HepG2 (cell line): Measurements from ENCODE around the gene VAMP8. TPM values are rescaled to one million over a fixed set of nuclear protein-coding genes. Genes with fewer than 3 reads are reported as not detected.

ENCODE experiments used
- CREB1 ChIP-seq, 2 experiments: fragments of 450-650 bp in 1 of 2; IDR thresholded peaks; 2 replicates each; pipeline ENCODE4 v1.6.1; 2016 to 2017; ENCODE audit warnings: control low read depth in 1 of 2, mild to moderate bottlenecking in 1 of 2, missing compliant biosample characterization in 1 of 2, missing genetic modification characterization in 1 of 2
- KDM3A ChIP-seq: IDR thresholded peaks from 2 replicates; pipeline ENCODE4 v1.6.1; 2018; ENCODE audit warnings: low read depth, missing compliant biosample characterization
- KMT2A ChIP-seq: sonication (generic); formaldehyde crosslinking; IDR thresholded peaks from 2 replicates; pipeline ENCODE4 v1.4.0; 2020; ENCODE audit warnings: missing genetic modification reagents
- MEF2D ChIP-seq: sonication (generic); formaldehyde crosslinking; IDR thresholded peaks from 2 replicates; pipeline ENCODE4 v1.5.1; 2020; ENCODE audit warnings: mild to moderate bottlenecking, missing genetic modification reagents
- PATZ1 ChIP-seq: sonication (generic); formaldehyde crosslinking; IDR thresholded peaks from 2 replicates; pipeline ENCODE4 v1.4.0; 2020; ENCODE audit warnings: missing genetic modification reagents
- RELA ChIP-seq: sonication (generic); formaldehyde crosslinking; IDR thresholded peaks from 2 replicates; pipeline ENCODE4 v1.4.0; 2020; ENCODE audit warnings: missing genetic modification reagents
- RORA ChIP-seq: sonication (generic); formaldehyde crosslinking; IDR thresholded peaks from 2 replicates; pipeline ENCODE4 v1.5.0; 2020; ENCODE audit warnings: mild to moderate bottlenecking, missing genetic modification reagents, moderate library complexity
- SMYD3 ChIP-seq: sonication (generic); formaldehyde crosslinking; IDR thresholded peaks from 2 replicates; pipeline ENCODE4 v1.8.1; 2023; ENCODE audit warnings: mild to moderate bottlenecking, missing genetic modification reagents
- ZBTB43 ChIP-seq: sonication (generic); formaldehyde crosslinking; conservative IDR thresholded peaks from 2 replicates; pipeline ENCODE4 v1.4.0; 2020; ENCODE audit warnings: missing genetic modification reagents
- ZNF264 ChIP-seq: sonication (generic); formaldehyde crosslinking; IDR thresholded peaks from 2 replicates; pipeline ENCODE4 v1.4.0; 2020; ENCODE audit warnings: missing genetic modification reagents
- ZNF496 ChIP-seq: sonication (generic); formaldehyde crosslinking; IDR thresholded peaks from 2 replicates; pipeline ENCODE4 v1.8.1; 2023; ENCODE audit warnings: mild to moderate bottlenecking, moderate library complexity, missing genetic modification reagents; ENCODE audit not compliant: insufficient replicate concordance
- ZNF569 ChIP-seq: sonication (generic); formaldehyde crosslinking; IDR thresholded peaks from 2 replicates; pipeline ENCODE4 v1.5.0; 2020; ENCODE audit warnings: mild to moderate bottlenecking, missing genetic modification reagents, moderate library complexity, borderline replicate concordance
- polyA plus RNA-seq, 8 experiments: library from polyadenylated mRNA; depleted of rRNA in 3 of 8; stranded (reverse) in 7 of 8; unstranded in 1 of 8; fragments of >200 nt; fragmentation: Illumina TruSeq in 4 of 8; extraction: Trizol in 4 of 8; gene quantifications; 2 replicates each; pipeline versions ENCODE4 v1.2.1 to v1.2.3, GENCODE V29; 2011 to 2016; ENCODE audit warnings: low read depth in 4 of 8, missing spikeins in 1 of 8, mixed read lengths in 1 of 8; ENCODE audit not compliant: insufficient read depth in 1 of 8
- total RNA-seq, 5 experiments: library from RNA; depleted of rRNA; stranded (reverse); fragments of >200 nt; fragmentation: Illumina TruSeq; extraction: Trizol; gene quantifications; 2 replicates each; pipeline ENCODE4 v1.2.3, GENCODE V29; 2016; ENCODE audit warnings: low read depth in 1 of 5
- TF ChIP-seq, protein P1 (sequence below): IDR thresholded peaks from 2 replicates; pipeline ENCODE4 v1.6.1; 2016; ENCODE audit warnings: low read depth, borderline replicate concordance
- TF ChIP-seq, protein P2 (sequence below): sonication (generic); IDR thresholded peaks from 2 replicates; pipeline ENCODE4 v1.6.1; 2016; ENCODE audit warnings: low read depth, borderline replicate concordance
- TF ChIP-seq, protein P3 (sequence below): sonication (generic); formaldehyde crosslinking; IDR thresholded peaks from 2 replicates; pipeline ENCODE4 v1.5.1; 2020; ENCODE audit warnings: missing genetic modification reagents, mild to moderate bottlenecking, borderline replicate concordance

The VAMP8 gene
- total and polyA plus RNA-seq, 2 of the 13 experiments (the other 11 are each of a cell fraction or from before 2014, with no cell fraction given) = 83.3 to 157 TPM

DNA sequence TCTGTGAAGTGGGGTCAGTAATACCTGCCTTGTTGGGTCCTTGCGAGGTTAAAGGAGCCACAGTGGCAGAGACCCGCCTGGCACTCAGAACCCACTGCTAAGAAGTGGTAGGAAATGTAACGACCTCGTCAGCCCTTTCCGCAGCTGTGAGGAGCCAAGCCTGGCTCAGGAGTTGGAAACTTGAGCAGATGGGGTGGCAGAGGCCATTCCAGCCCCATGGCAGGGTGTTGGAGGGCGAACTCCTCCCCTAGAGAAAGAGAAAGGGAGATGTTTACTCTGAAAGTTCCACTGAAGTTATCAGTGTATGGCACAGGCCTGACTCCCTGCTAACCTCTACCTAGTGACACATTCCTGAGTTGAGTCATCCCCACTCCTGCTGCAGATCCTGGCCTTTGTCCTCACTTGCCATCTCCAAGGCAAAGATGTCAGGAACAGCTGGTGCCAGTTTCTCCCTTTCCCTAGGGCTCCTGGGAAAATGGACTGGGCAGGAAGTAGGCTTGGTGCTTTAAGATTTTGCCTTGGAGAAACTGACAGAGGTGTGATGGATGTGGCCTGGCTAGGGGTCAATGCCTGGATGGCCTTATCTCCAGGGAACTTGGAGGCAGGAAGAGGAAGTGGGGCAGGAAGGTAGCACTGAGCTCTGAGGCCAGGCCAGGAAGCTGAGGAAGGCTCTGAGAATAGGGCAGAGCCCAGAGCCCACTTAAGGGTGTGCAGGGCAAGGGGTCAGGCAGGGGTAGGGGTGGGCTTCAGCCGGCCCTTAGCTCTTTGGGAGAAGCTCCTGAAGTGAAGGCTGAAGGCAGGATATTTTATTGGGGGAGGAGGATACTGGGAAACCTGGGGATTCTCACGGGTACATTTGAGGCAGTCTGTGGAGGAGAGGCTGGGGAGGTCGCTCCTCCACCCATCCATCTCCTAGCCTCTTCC is 7.7 kb downstream of the VAMP8 start (continued):
- TF ChIP-seq PATZ1 (CRISPR knock-in tag) (peak; percentile 82), ZBTB43 (CRISPR knock-in tag) (0 out of 2 replicates have a peak, but pooled peaks have one; percentile 56), CREB1 (IDR thresholded peaks at IDR 0.05) (peak; percentile 40; the same call in 1 of the 2 replicates), CREB1 (CRISPR knock-in tag; IDR thresholded peaks at IDR 0.05) (peak; percentile 70), SMYD3 (CRISPR knock-in tag) (peak; percentile 31), ZNF569 (CRISPR knock-in tag) (0 out of 2 replicates have a peak, but pooled peaks have one; percentile 42), MEF2D (CRISPR knock-in tag) (peak; percentile 94), KMT2A (CRISPR knock-in tag) (peak; percentile 32; the same call in 1 of the 2 replicates), RORA (CRISPR knock-in tag) (no peak), ZNF496 (no peak), KDM3A (CRISPR knock-in tag) (peak; percentile 15; the same call in 1 of the 2 replicates), RELA (CRISPR knock-in tag) (peak; percentile 14; the same call in 1 of the 2 replicates), ZNF264 (CRISPR knock-in tag) (peak; percentile 13; the same call in 1 of the 2 replicates)
- TF ChIP-seq, protein P1, sequence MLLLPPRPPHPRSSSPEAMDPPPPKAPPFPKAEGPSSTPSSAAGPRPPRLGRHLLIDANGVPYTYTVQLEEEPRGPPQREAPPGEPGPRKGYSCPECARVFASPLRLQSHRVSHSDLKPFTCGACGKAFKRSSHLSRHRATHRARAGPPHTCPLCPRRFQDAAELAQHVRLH (CRISPR knock-in tag) = peak; percentile 80; the same call in 1 of the 2 replicates
- TF ChIP-seq, protein P2, sequence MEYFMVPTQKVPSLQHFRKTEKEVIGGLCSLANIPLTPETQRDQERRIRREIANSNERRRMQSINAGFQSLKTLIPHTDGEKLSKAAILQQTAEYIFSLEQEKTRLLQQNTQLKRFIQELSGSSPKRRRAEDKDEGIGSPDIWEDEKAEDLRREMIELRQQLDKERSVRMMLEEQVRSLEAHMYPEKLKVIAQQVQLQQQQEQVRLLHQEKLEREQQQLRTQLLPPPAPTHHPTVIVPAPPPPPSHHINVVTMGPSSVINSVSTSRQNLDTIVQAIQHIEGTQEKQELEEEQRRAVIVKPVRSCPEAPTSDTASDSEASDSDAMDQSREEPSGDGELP = peak; percentile 99
- TF ChIP-seq, protein P3, sequence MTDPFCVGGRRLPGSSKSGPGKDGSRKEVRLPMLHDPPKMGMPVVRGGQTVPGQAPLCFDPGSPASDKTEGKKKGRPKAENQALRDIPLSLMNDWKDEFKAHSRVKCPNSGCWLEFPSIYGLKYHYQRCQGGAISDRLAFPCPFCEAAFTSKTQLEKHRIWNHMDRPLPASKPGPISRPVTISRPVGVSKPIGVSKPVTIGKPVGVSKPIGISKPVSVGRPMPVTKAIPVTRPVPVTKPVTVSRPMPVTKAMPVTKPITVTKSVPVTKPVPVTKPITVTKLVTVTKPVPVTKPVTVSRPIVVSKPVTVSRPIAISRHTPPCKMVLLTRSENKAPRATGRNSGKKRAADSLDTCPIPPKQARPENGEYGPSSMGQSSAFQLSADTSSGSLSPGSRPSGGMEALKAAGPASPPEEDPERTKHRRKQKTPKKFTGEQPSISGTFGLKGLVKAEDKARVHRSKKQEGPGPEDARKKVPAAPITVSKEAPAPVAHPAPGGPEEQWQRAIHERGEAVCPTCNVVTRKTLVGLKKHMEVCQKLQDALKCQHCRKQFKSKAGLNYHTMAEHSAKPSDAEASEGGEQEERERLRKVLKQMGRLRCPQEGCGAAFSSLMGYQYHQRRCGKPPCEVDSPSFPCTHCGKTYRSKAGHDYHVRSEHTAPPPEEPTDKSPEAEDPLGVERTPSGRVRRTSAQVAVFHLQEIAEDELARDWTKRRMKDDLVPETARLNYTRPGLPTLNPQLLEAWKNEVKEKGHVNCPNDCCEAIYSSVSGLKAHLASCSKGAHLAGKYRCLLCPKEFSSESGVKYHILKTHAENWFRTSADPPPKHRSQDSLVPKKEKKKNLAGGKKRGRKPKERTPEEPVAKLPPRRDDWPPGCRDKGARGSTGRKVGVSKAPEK (CRISPR knock-in tag) = peak; percentile 78; the same call in 1 of the 2 replicates
